HepG2 (cell line): Measurements from ENCODE around the gene PLA2G4A. TPM values are rescaled to one million over a fixed set of nuclear protein-coding genes. Genes with fewer than 3 reads are reported as not detected.

Source experiments
- ATAC-seq: fragments of 200-7000 bp; cut with Tn5 transposase; 3 replicates; pipeline ENCODE4 v1.9.1; 2020; ENCODE audit warnings: mild to moderate bottlenecking, moderate library complexity
- BruUV-seq: library from RNA; stranded (reverse); fragments of 400-500 nt; replicated peaks from 2 replicates; lab custom pipeline; 2021; lab: Mats Ljungman, UMichigan
- CTCF ChIA-PET: fragments of 300-600 bp; formaldehyde crosslinking; extraction: SDS; loops from one replicate; lab custom pipeline; 2021; ENCODE audit warnings: low total read pairs, inconsistent platforms, low intra/inter-chr PET ratio; lab: Yijun Ruan, JAX
- POLR2A ChIA-PET: fragments of 350-600 bp; sonication (Branson Sonifier 250); formaldehyde crosslinking; loops from one replicate; lab custom pipeline; 2020; ENCODE audit warnings: antibody characterized with exemption, inconsistent platforms; lab: Yijun Ruan, JAX
- DNase-seq: peaks from one replicate; pipeline ENCODE4 v3.0.0-alpha.2; 2015; ENCODE audit warnings: low spot score
- FAIRE-seq: peaks from 3 replicates; lab custom pipeline; 2011; peaks lifted over from hg19 to GRCh38; lab: Jason Lieb, UNC
- H2AFZ ChIP-seq: one replicate; pipeline ENCODE4 v1.6.1; 2011; ENCODE audit warnings: low read length, inconsistent platforms
- H3K27ac ChIP-seq: fragments of 300-600 bp; 3 replicates; pipeline ENCODE4 v1.8.0; 2011; ENCODE audit warnings: mixed run types, mild to moderate bottlenecking, mixed read lengths, low read length, inconsistent platforms; ENCODE audit not compliant: insufficient read depth; ENCODE audit errors: extremely low read length
- H3K27me3 ChIP-seq, 2 experiments: fragments of 200-600 bp in 1 of 2; 2 replicates in 1 of 2; 3 replicates in 1 of 2; pipeline versions ENCODE4 v1.6.0 to v1.8.0; 2011; ENCODE audit warnings: low read length in 2 of 2, mild to moderate bottlenecking in 2 of 2, moderate library complexity in 2 of 2, inconsistent platforms in 1 of 2; ENCODE audit not compliant: insufficient read depth in 2 of 2, control insufficient read depth in 1 of 2
- H3K36me3 ChIP-seq, 2 experiments: fragments of 200-600 bp in 1 of 2; replicated peaks in 1 of 2; 2 replicates in 1 of 2; 3 replicates in 1 of 2; pipeline versions ENCODE4 v1.5.1 to v1.8.0; 2011; ENCODE audit warnings: low read length in 2 of 2, inconsistent platforms in 1 of 2; ENCODE audit not compliant: insufficient read depth in 2 of 2, control insufficient read depth in 1 of 2
- H3K4me1 ChIP-seq: 2 replicates; pipeline ENCODE4 v1.5.1; 2012; ENCODE audit warnings: low read length, inconsistent platforms; ENCODE audit not compliant: insufficient read depth
- H3K4me2 ChIP-seq: 2 replicates; pipeline ENCODE4 v1.6.0; 2011; ENCODE audit warnings: low read depth, low read length, inconsistent platforms
- H3K4me3 ChIP-seq, 3 experiments: fragments of 200-600 bp in 1 of 3; sonication (generic), shearing (Covaris generic) in 1 of 3; replicated peaks in 1 of 3; 2 replicates each; pipeline ENCODE4 v1.5.1; 2011 to 2016; ENCODE audit warnings: low read length in 3 of 3, inconsistent platforms in 2 of 3, low read depth in 2 of 3, mild to moderate bottlenecking in 2 of 3, control low read depth in 1 of 3, mixed read lengths in 1 of 3; ENCODE audit not compliant: insufficient read depth in 1 of 3
- H3K79me2 ChIP-seq: one replicate; pipeline ENCODE4 v1.6.1; 2011; ENCODE audit warnings: low read length, inconsistent platforms; ENCODE audit not compliant: insufficient read depth
- H3K9ac ChIP-seq: 2 replicates; pipeline ENCODE4 v1.6.0; 2011; ENCODE audit warnings: mild to moderate bottlenecking, low read depth, low read length, inconsistent platforms; ENCODE audit not compliant: insufficient read depth
- H3K9me3 ChIP-seq: 2 replicates; pipeline ENCODE4 v1.5.1; 2012; ENCODE audit warnings: mild to moderate bottlenecking, low read length
- H4K20me1 ChIP-seq: 2 replicates; pipeline ENCODE4 v1.6.0; 2011; ENCODE audit warnings: inconsistent platforms, mild to moderate bottlenecking, low read length, moderate library complexity; ENCODE audit not compliant: insufficient read depth
- FOXC1 ChIP-seq: sonication (generic); formaldehyde crosslinking; IDR thresholded peaks from 2 replicates; pipeline ENCODE4 v1.8.0; 2022; ENCODE audit warnings: mild to moderate bottlenecking, missing genetic modification reagents, borderline replicate concordance
- FOXJ3 ChIP-seq: sonication (generic); formaldehyde crosslinking; IDR thresholded peaks from 2 replicates; pipeline ENCODE4 v1.4.0; 2020; ENCODE audit warnings: missing genetic modification reagents, mild to moderate bottlenecking, borderline replicate concordance
- NRL ChIP-seq: sonication (generic); formaldehyde crosslinking; IDR thresholded peaks from 2 replicates; pipeline ENCODE4 v1.5.0; 2020; ENCODE audit warnings: missing genetic modification reagents, mild to moderate bottlenecking, moderate library complexity, borderline replicate concordance
- TAF15 ChIP-seq: fragments of 200-400 bp; formaldehyde crosslinking; IDR thresholded peaks from one replicate; pipeline ENCODE4 v1.6.1; 2018; ENCODE audit warnings: mild to moderate bottlenecking, low read depth, low read length; ENCODE audit not compliant: poor library complexity, severe bottlenecking
- ZBTB3 ChIP-seq: sonication (generic); formaldehyde crosslinking; IDR thresholded peaks from 2 replicates; pipeline ENCODE4 v1.4.0; 2020; ENCODE audit warnings: low read depth, mild to moderate bottlenecking, moderate library complexity, missing genetic modification reagents, borderline replicate concordance
- ZC3H13 ChIP-seq: sonication (generic); formaldehyde crosslinking; IDR thresholded peaks from 2 replicates; pipeline ENCODE4 v1.8.1; 2023; ENCODE audit warnings: mild to moderate bottlenecking, missing genetic modification reagents, moderate library complexity
- ZNF337 ChIP-seq: sonication (generic); formaldehyde crosslinking; IDR thresholded peaks from 2 replicates; pipeline ENCODE4 v1.5.1; 2020; ENCODE audit warnings: missing genetic modification reagents, low read depth, mild to moderate bottlenecking, borderline replicate concordance
- ZNF614 ChIP-seq: IDR thresholded peaks from 2 replicates; pipeline ENCODE4 v1.6.1; 2018; ENCODE audit warnings: missing biosample characterization, missing genetic modification reagents, inconsistent platforms, borderline replicate concordance
- ZNF678 ChIP-seq: sonication (generic); formaldehyde crosslinking; IDR thresholded peaks from 2 replicates; pipeline ENCODE4 v1.4.0; 2020; ENCODE audit warnings: mild to moderate bottlenecking, missing genetic modification reagents
- ZNF878 ChIP-seq: sonication (generic); formaldehyde crosslinking; IDR thresholded peaks from 2 replicates; pipeline ENCODE4 v1.8.1; 2023; ENCODE audit warnings: mild to moderate bottlenecking, missing genetic modification reagents, moderate library complexity
- ZSCAN20 ChIP-seq: sonication (generic); formaldehyde crosslinking; IDR thresholded peaks from 2 replicates; pipeline ENCODE4 v1.4.0; 2020; ENCODE audit warnings: missing genetic modification reagents, mild to moderate bottlenecking, borderline replicate concordance
- WGBS: methylation state at CpG from one replicate; pipeline ENCODE4 v1.1.6; 2017; ENCODE audit warnings: low lambda C conversion rate; 5-methylcytosine and 5-hydroxymethylcytosine counted together
- in situ Hi-C: cut with HindIII; loops from 2 replicates; pipeline ENCODE4 v1.10.0; 2017; ENCODE audit warnings: low pct_unique_long_range_greater_than_20kb; ENCODE audit not compliant: extremely low pct_ligation_motif_present
- intact Hi-C: fragments of 100-400 bp; cut with micrococcal nuclease; formaldehyde crosslinking; loops from one replicate; pipeline ENCODE4 v1.10.0; 2022; ENCODE audit not compliant: unreplicated experiment
- polyA plus RNA-seq, 8 experiments: library from polyadenylated mRNA; depleted of rRNA in 3 of 8; stranded (reverse) in 7 of 8; unstranded in 1 of 8; fragments of >200 nt; fragmentation: Illumina TruSeq in 4 of 8; extraction: Trizol in 4 of 8; gene quantifications; 2 replicates each; pipeline versions ENCODE4 v1.2.1 to v1.2.3, GENCODE V29; 2011 to 2016; ENCODE audit warnings: low read depth in 4 of 8, missing spikeins in 1 of 8, mixed read lengths in 1 of 8; ENCODE audit not compliant: insufficient read depth in 1 of 8
- total RNA-seq, 5 experiments: library from RNA; depleted of rRNA; stranded (reverse); fragments of >200 nt; fragmentation: Illumina TruSeq; extraction: Trizol; gene quantifications; 2 replicates each; pipeline ENCODE4 v1.2.3, GENCODE V29; 2016; ENCODE audit warnings: low read depth in 1 of 5

Gene PLA2G4A
- total and polyA plus RNA-seq, 2 of the 13 experiments (the other 11 are each of a cell fraction or from before 2014, with no cell fraction given), result not detected

GRCh38 chr1:187018291-187018690, 189.5 kb downstream of the PLA2G4A start (continued):
- TF ChIP-seq ZNF337 (CRISPR knock-in tag), result no peak
- TF ChIP-seq ZNF614 (CRISPR knock-in tag), result no peak
- TF ChIP-seq ZBTB3 (CRISPR knock-in tag), result no peak
- TF ChIP-seq, all 625 proteins: peak for 0

GRCh38 chr1:187027253-187027652, 198.5 kb downstream of the PLA2G4A start:
- Histone ChIP-seq H3K9ac (no peak overlapping the region), H4K20me1 (no peaks in the 10 kb centered on the region), H3K4me2 (no peak overlapping the region), H3K9me3 (peaks cover 16% of the 10 kb centered on the region), H3K27ac (no peak overlapping the region), H3K4me3 (no peak overlapping the region), H3K36me3 (no peaks in the 10 kb centered on the region), H3K79me2 (no peaks in the 10 kb centered on the region), H3K27me3 (no peaks in the 10 kb centered on the region), H2AFZ (no peak overlapping the region), H3K4me1 (no peaks in the 10 kb centered on the region)
- BruUV-seq, result no TSS peak
- no peak for DNase-seq
- WGBS, result 0% methylated on average over 1 of the region's 1 CpG
- in situ Hi-C loops, result no loop called here
- POLR2A ChIA-PET, result no interaction called here
- TF ChIP-seq ZSCAN20 (CRISPR knock-in tag), result no peak
- no peak for TF ChIP-seq ZC3H13 (CRISPR knock-in tag)
- TF ChIP-seq NRL (CRISPR knock-in tag), result no peak
- no peak for TF ChIP-seq FOXC1 (CRISPR knock-in tag)
- no peak for TF ChIP-seq FOXJ3
- no peak for TF ChIP-seq ZNF878 (CRISPR knock-in tag)
- no peak for TF ChIP-seq ZNF678
- no peak for TF ChIP-seq ZNF614 (CRISPR knock-in tag)
- TF ChIP-seq TAF15, result no peak
- CTCF ChIA-PET, result no interaction called here
- intact Hi-C loops, result no loop called here
- no peak for FAIRE-seq
- ATAC-seq, result no peak
